PC-3 (cell line): ENCODE measurements around the gene RACK1.
"Not testable (repeated sequence)": the region's sequence is repeated elsewhere in the genome, so short reads cannot be mapped to it uniquely, and the experiment has no call there.

Experiments used
- CTCF ChIP-seq: fragments of 300-600 bp; sonication (generic); conservative IDR thresholded peaks from 2 replicates; pipeline ENCODE4 v1.5.1; 2017; ENCODE audit warnings: antibody characterized with exemption, low read depth, mild to moderate bottlenecking, low read length
- EZH2 ChIP-seq: fragments of 300-600 bp; sonication (generic); IDR thresholded peaks from one replicate; pipeline ENCODE4 v1.6.1; 2017; ENCODE audit warnings: antibody characterized with exemption, mild to moderate bottlenecking, low read length; ENCODE audit not compliant: unreplicated experiment
- EZH2phosphoT487 ChIP-seq: fragments of 300-600 bp; sonication (generic); IDR thresholded peaks from 2 replicates; pipeline ENCODE4 v1.6.1; 2018; ENCODE audit warnings: mild to moderate bottlenecking, antibody characterized with exemption, low read length, borderline replicate concordance

GRCh38 chr5:181267291-181267904 is 23.7 kb upstream of the RACK1 start:
- TF ChIP-seq CTCF, EZH2, EZH2phosphoT487: not testable (repeated sequence)
